H1 (cell line): ENCODE results near the gene TUBB1. TPM values are rescaled to one million over a fixed set of nuclear protein-coding genes. Genes with fewer than 3 reads are reported as not detected.

ENCODE experiments used
- CTCF ChIA-PET: fragments of 300-600 bp; sonication (Branson Sonifier 250); formaldehyde crosslinking; loops from one replicate; lab custom pipeline; 2021; ENCODE audit not compliant: partially characterized antibody; lab: Charles Lee
- POLR2A ChIA-PET: fragments of 300-600 bp; sonication (Branson Sonifier 250); formaldehyde crosslinking; loops from one replicate; lab custom pipeline; 2021; ENCODE audit warnings: inconsistent platforms; ENCODE audit not compliant: partially characterized antibody; lab: Charles Lee
- DNase-seq, 2 experiments: peaks; one replicate each; pipeline versions ENCODE4 v3.0.0 to v3.0.0-alpha.2; 2010 to 2022; ENCODE audit warnings: low spot score in 2 of 2, low read depth in 1 of 2, mixed read lengths in 1 of 2
- FAIRE-seq: peaks from 2 replicates; lab custom pipeline; 2011; peaks lifted over from hg19 to GRCh38; lab: Jason Lieb, UNC
- H2AFZ ChIP-seq: 2 replicates; pipeline ENCODE4 v1.8.1; 2012; ENCODE audit warnings: low read length, inconsistent platforms
- H2AK5ac ChIP-seq: 2 replicates; pipeline ENCODE4 v1.6.1; 2013; ENCODE audit warnings: low read depth, low read length
- H2BK120ac ChIP-seq: replicated peaks from 2 replicates; pipeline ENCODE3; 2013; ENCODE audit warnings: low read depth, low read length, inconsistent platforms
- H2BK12ac ChIP-seq: 2 replicates; pipeline ENCODE4 v1.6.1; 2013; ENCODE audit warnings: low read depth, low read length
- H2BK15ac ChIP-seq: 2 replicates; pipeline ENCODE4 v1.6.1; 2013; ENCODE audit warnings: low read length
- H2BK20ac ChIP-seq: 2 replicates; pipeline ENCODE4 v1.6.1; 2013; ENCODE audit warnings: low read length
- H2BK5ac ChIP-seq: 2 replicates; pipeline ENCODE4 v1.6.1; 2013; ENCODE audit warnings: low read depth, low read length
- H3K14ac ChIP-seq: 2 replicates; pipeline ENCODE4 v1.6.1; 2013; ENCODE audit warnings: inconsistent platforms; ENCODE audit not compliant: insufficient read length
- H3K18ac ChIP-seq: 2 replicates; pipeline ENCODE4 v1.6.1; 2013; ENCODE audit warnings: low read length; ENCODE audit errors: extremely low read depth
- H3K23ac ChIP-seq: 2 replicates; pipeline ENCODE4 v1.6.1; 2013; ENCODE audit warnings: inconsistent platforms; ENCODE audit not compliant: insufficient read length
- H3K23me2 ChIP-seq: 2 replicates; pipeline ENCODE4 v1.6.1; 2013; ENCODE audit warnings: low read depth, low read length
- H3K27ac ChIP-seq: 2 replicates; pipeline ENCODE4 v1.6.1; 2011; ENCODE audit warnings: low read depth, low read length, inconsistent platforms
- H3K27me3 ChIP-seq, 4 experiments: replicated peaks in 1 of 4; 1 replicate in 1 of 4; 2 replicates in 3 of 4; pipeline versions ENCODE4 v1.6.1 to v1.8.1; 2011 to 2013; ENCODE audit warnings: low read length in 3 of 4, mild to moderate bottlenecking in 3 of 4, inconsistent platforms in 2 of 4, mixed read lengths in 2 of 4, moderate library complexity in 1 of 4; ENCODE audit not compliant: control insufficient read depth in 3 of 4, insufficient read depth in 3 of 4; ENCODE audit errors: extremely low read depth in 1 of 4
- H3K36me3 ChIP-seq, 4 experiments: 2 replicates each; pipeline versions ENCODE4 v1.6.1 to v1.8.1; 2011 to 2013; ENCODE audit warnings: mild to moderate bottlenecking in 4 of 4, low read length in 3 of 4, moderate library complexity in 2 of 4, control low read depth in 1 of 4, inconsistent platforms in 1 of 4; ENCODE audit not compliant: insufficient read depth in 4 of 4, control insufficient read depth in 2 of 4
- H3K4ac ChIP-seq: replicated peaks from 2 replicates; pipeline ENCODE3; 2013; ENCODE audit warnings: low read length, low read depth, mixed read lengths, inconsistent platforms; ENCODE audit not compliant: insufficient read length
- H3K4me1 ChIP-seq, 4 experiments: replicated peaks in 1 of 4; 1 replicate in 1 of 4; 2 replicates in 3 of 4; pipeline versions ENCODE4 v1.6.1 to v1.8.1; 2011 to 2013; ENCODE audit warnings: low read length in 3 of 4, inconsistent platforms in 2 of 4, mixed read lengths in 1 of 4; ENCODE audit not compliant: insufficient read depth in 4 of 4, control insufficient read depth in 3 of 4
- H3K4me2 ChIP-seq, 2 experiments: 2 replicates each; pipeline versions ENCODE4 v1.6.1 to v1.8.1; 2011 to 2013; ENCODE audit warnings: low read depth in 2 of 2, low read length in 2 of 2, control low read depth in 1 of 2, inconsistent platforms in 1 of 2, mild to moderate bottlenecking in 1 of 2; ENCODE audit not compliant: insufficient read depth in 1 of 2
- H3K4me3 ChIP-seq, 4 experiments: fragments of 200-600, 300-600 bp in 1 of 4; sonication (generic), shearing (Covaris generic), sonication (Bioruptor Twin) in 1 of 4; 2 replicates each; pipeline versions ENCODE4 v1.5.1 to v1.8.1; 2011 to 2016; ENCODE audit warnings: low read length in 4 of 4, low read depth in 3 of 4, control low read depth in 2 of 4, inconsistent platforms in 2 of 4, mild to moderate bottlenecking in 2 of 4, mixed read lengths in 1 of 4, moderate library complexity in 1 of 4; ENCODE audit not compliant: insufficient read depth in 2 of 4; ENCODE audit errors: extremely low read depth in 1 of 4
- H3K56ac ChIP-seq: replicated peaks from 2 replicates; pipeline ENCODE3; 2013; ENCODE audit warnings: low read depth, mild to moderate bottlenecking, mixed read lengths, low read length, inconsistent platforms; ENCODE audit not compliant: insufficient read length
- H3K79me1 ChIP-seq: 2 replicates; pipeline ENCODE4 v1.6.1; 2013; ENCODE audit warnings: low read depth, low read length, control low read depth
- H3K79me2 ChIP-seq, 2 experiments: 2 replicates each; pipeline versions ENCODE4 v1.6.1 to v1.8.1; 2012 to 2013; ENCODE audit warnings: low read length in 2 of 2, mild to moderate bottlenecking in 2 of 2, inconsistent platforms in 1 of 2; ENCODE audit not compliant: insufficient read depth in 2 of 2, control insufficient read depth in 1 of 2
- H3K9ac ChIP-seq, 4 experiments: replicated peaks in 1 of 4; 1 replicate in 1 of 4; 2 replicates in 3 of 4; pipeline versions ENCODE4 v1.6.1 to v1.8.1; 2011 to 2013; ENCODE audit warnings: low read depth in 3 of 4, low read length in 3 of 4, control low read depth in 2 of 4, mild to moderate bottlenecking in 2 of 4, moderate library complexity in 2 of 4, inconsistent platforms in 1 of 4; ENCODE audit errors: extremely low read depth in 1 of 4
- H3K9me3 ChIP-seq, 2 experiments: 2 replicates each; pipeline versions ENCODE4 v1.6.1 to v1.8.1; 2012 to 2013; ENCODE audit warnings: mild to moderate bottlenecking in 2 of 2, moderate library complexity in 2 of 2, control low read depth in 1 of 2, inconsistent platforms in 1 of 2, low read depth in 1 of 2, low read length in 1 of 2, mixed read lengths in 1 of 2; ENCODE audit not compliant: insufficient read depth in 2 of 2
- H4K20me1 ChIP-seq, 2 experiments: replicated peaks in 1 of 2; 2 replicates each; pipeline versions ENCODE3 to v1.8.1; 2011 to 2013; ENCODE audit warnings: inconsistent platforms in 2 of 2, low read length in 2 of 2, mild to moderate bottlenecking in 1 of 2; ENCODE audit not compliant: insufficient read depth in 2 of 2, control insufficient read depth in 1 of 2
- H4K5ac ChIP-seq: 2 replicates; pipeline ENCODE4 v1.6.1; 2013; ENCODE audit warnings: low read length, low read depth, mixed read lengths, inconsistent platforms; ENCODE audit not compliant: insufficient read length
- H4K8ac ChIP-seq: 2 replicates; pipeline ENCODE4 v1.8.0; 2013; ENCODE audit warnings: mild to moderate bottlenecking, moderate library complexity, low read length, inconsistent platforms; ENCODE audit not compliant: insufficient read depth; ENCODE audit errors: extremely low read depth
- H4K91ac ChIP-seq: replicated peaks from 2 replicates; pipeline ENCODE3; 2013; ENCODE audit warnings: low read length, mixed read lengths, inconsistent platforms; ENCODE audit not compliant: insufficient read length
- BCL11A ChIP-seq, 2 experiments: IDR thresholded peaks; one replicate each; pipeline ENCODE4 v1.6.1; 2011; ENCODE audit warnings: low read depth in 2 of 2, low read length in 2 of 2, mild to moderate bottlenecking in 2 of 2
- CEBPB ChIP-seq: IDR thresholded peaks from 2 replicates; pipeline ENCODE4 v1.6.1; 2012; ENCODE audit warnings: low read depth, low read length
- CTBP2 ChIP-seq: IDR thresholded peaks from 2 replicates; pipeline ENCODE4 v1.7.0; 2011; ENCODE audit warnings: borderline replicate concordance, mild to moderate bottlenecking, moderate library complexity, mixed read lengths, low read length; ENCODE audit not compliant: insufficient read depth, insufficient read length
- EGR1 ChIP-seq: IDR thresholded peaks from 2 replicates; pipeline ENCODE4 v1.6.1; 2011; ENCODE audit warnings: low read depth, low read length, borderline replicate concordance
- FOSL1 ChIP-seq: IDR thresholded peaks from 2 replicates; pipeline ENCODE4 v1.6.1; 2011; ENCODE audit warnings: mild to moderate bottlenecking, low read depth, low read length, moderate library complexity; ENCODE audit not compliant: insufficient read depth
- KDM4A ChIP-seq: IDR thresholded peaks from one replicate; pipeline ENCODE4 v1.7.1; 2012; ENCODE audit warnings: low read depth, mild to moderate bottlenecking, moderate library complexity, low read length, inconsistent platforms; ENCODE audit not compliant: severe bottlenecking
- RAD21 ChIP-seq, 2 experiments: IDR thresholded peaks in 1 of 2; conservative IDR thresholded peaks in 1 of 2; 2 replicates each; pipeline ENCODE4 v1.6.1; 2011; ENCODE audit warnings: low read depth in 2 of 2, low read length in 2 of 2, improper control_type of control experiment in 1 of 2, inconsistent platforms in 1 of 2, mild to moderate bottlenecking in 1 of 2, moderate library complexity in 1 of 2
- RFX5 ChIP-seq: IDR thresholded peaks from 2 replicates; pipeline ENCODE4 v1.6.1; 2011; ENCODE audit warnings: low read depth, low read length, improper control_type of control experiment, borderline replicate concordance
- RXRA ChIP-seq: IDR thresholded peaks from 2 replicates; pipeline ENCODE4 v1.6.1; 2011; ENCODE audit warnings: low read depth, mild to moderate bottlenecking, low read length, moderate library complexity; ENCODE audit not compliant: insufficient read depth
- SIN3A ChIP-seq, 2 experiments: IDR thresholded peaks in 1 of 2; conservative IDR thresholded peaks in 1 of 2; 2 replicates each; pipeline ENCODE4 v1.6.1; 2011 to 2012; ENCODE audit warnings: low read length in 2 of 2, improper control_type of control experiment in 1 of 2, low read depth in 1 of 2, mild to moderate bottlenecking in 1 of 2
- SP4 ChIP-seq: IDR thresholded peaks from 2 replicates; pipeline ENCODE4 v1.6.1; 2012; ENCODE audit warnings: low read length, inconsistent platforms
- TBP ChIP-seq: IDR thresholded peaks from 2 replicates; pipeline ENCODE4 v1.6.1; 2011; ENCODE audit warnings: low read depth, low read length, improper control_type of control experiment
- WGBS, 2 experiments: shearing (Covaris generic) in 1 of 2; methylation state at CpG; one replicate each; pipeline versions ENCODE4 v1.1.6 to v1.1.7; 2013 to 2015; ENCODE audit warnings: low lambda C conversion rate in 2 of 2, mixed read lengths in 2 of 2, inconsistent platforms in 1 of 2, low coverage in 1 of 2, missing lambda C conversion rate in 1 of 2; ENCODE audit not compliant: insufficient replicate concordance in 2 of 2, insufficient coverage in 1 of 2, insufficient read length in 1 of 2; ENCODE audit errors: extremely low coverage in 1 of 2, missing lambda C conversion rate in 1 of 2; 5-methylcytosine and 5-hydroxymethylcytosine counted together
- polyA plus RNA-seq, 7 experiments: library from polyadenylated mRNA; depleted of rRNA in 3 of 7; stranded (reverse) in 5 of 7; unstranded in 2 of 7; fragments of >200 nt in 5 of 7; fragments of 200-250 nt in 2 of 7; gene quantifications; 1 replicate in 5 of 7; 2 replicates in 1 of 7; 4 replicates in 1 of 7; pipeline versions ENCODE4 v1.2.1 to v1.2.3, GENCODE V29; 2011 to 2013; ENCODE audit warnings: missing spikeins in 2 of 7, mixed read lengths in 2 of 7
- total RNA-seq: library from RNA; stranded (reverse); fragmentation: NEBNext Ultra II Directional; extraction: Animal tissue kit (Norgen Biotek cat#: 25700); gene quantifications from 2 replicates; pipeline ENCODE4 v1.2.1, GENCODE V29; 2021

Gene TUBB1
- total and polyA plus RNA-seq, 2 of the 8 experiments (the other 6 are each of a cell fraction or from before 2014, with no cell fraction given): not detected

DNA sequence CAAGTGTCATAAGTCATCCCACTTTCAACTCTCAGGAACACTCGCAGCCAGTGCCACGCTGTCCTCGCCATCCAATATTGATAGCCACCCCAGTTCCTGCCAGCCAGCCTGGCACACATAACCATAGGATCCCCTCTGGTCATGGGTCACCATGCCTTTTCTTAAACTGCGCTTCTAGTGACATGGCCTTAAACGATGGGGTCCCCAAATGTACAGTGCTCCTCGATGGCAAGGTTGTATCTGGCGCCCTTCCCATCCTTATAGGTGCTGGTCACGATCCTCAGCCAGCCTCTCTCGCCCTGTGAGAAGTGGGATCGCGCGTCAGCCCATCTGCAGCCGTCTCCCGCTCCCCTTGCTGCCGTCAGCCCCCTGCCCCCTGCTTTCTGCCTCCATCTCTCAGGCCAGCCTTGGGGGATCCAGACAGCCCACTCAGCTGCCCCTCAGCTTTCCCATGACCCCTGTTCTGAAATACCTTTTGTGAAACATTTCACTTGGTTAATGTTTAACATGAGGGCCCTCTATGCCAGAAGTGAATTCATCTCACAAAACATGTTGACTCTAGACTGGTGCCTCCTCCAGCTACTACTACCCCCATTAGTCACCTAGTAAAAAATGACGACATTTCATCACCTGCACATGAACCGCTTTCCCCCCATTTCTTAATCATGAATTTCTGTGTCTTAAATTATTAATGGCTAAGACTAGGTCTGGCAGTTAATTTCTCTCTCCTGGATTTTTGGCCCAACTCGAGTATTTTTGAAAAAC, 23.6 kb upstream of the TUBB1 start:
- DNase-seq (no peak), FAIRE-seq (no peak)
- H3K27me3 ChIP-seq: no peaks in the 10 kb centered on the region
- H3K79me1 ChIP-seq: no peaks in the 10 kb centered on the region
- no peak overlapping the region for H3K4me3 ChIP-seq
- H4K91ac ChIP-seq: no peak overlapping the region
- H3K27ac ChIP-seq: no peak overlapping the region
- no peak overlapping the region for H2AFZ ChIP-seq
- H4K20me1 ChIP-seq: peaks cover 0 to 4% of the 10 kb centered on the region in 2 experiments
- H3K79me2 ChIP-seq: no peaks in the 10 kb centered on the region
- CTCF ChIA-PET: interaction anchor here (1.8 to 2.0 kb wide), 2 partner anchors 23 to 88 kb away, joined by 5 to 6 read pairs; partner anchors contain the start of gene TUBB1
- no peak overlapping the region for H4K8ac ChIP-seq
- H3K36me3 ChIP-seq: peaks cover 13 to 56% (median 43%) of the 10 kb centered on the region in 4 experiments; a peak in 7 of 8 replicates
- H2AK5ac ChIP-seq: no peak overlapping the region
- H3K14ac ChIP-seq: no peak overlapping the region
- no peaks in the 10 kb centered on the region for H3K4me1 ChIP-seq
- no peak overlapping the region for H3K4ac ChIP-seq
- no peak overlapping the region for H2BK5ac ChIP-seq
- H3K23ac ChIP-seq: no peak overlapping the region
- POLR2A ChIA-PET: interaction anchor here (0.7 to 2.6 kb wide), 3 partner anchors 11 to 13 kb away, joined by 3 to 7 read pairs (median 6); no protein-coding TSS in a partner anchor
- no peak overlapping the region for H3K9ac ChIP-seq
- H2BK15ac ChIP-seq: no peak overlapping the region
- no peak overlapping the region for H3K56ac ChIP-seq
- no peaks in the 10 kb centered on the region for H3K23me2 ChIP-seq
- H2BK120ac ChIP-seq: no peak overlapping the region
- no peak overlapping the region for H2BK12ac ChIP-seq
- no peak overlapping the region for H3K4me2 ChIP-seq
- no peak overlapping the region for H4K5ac ChIP-seq
- H2BK20ac ChIP-seq: no peak overlapping the region
- no peaks in the 10 kb centered on the region for H3K9me3 ChIP-seq
- H3K18ac ChIP-seq: no peak overlapping the region
- whole genome bisulfite sequencing, 2 experiments: 93% methylated on average over 18 of the region's 18 CpGs; no CpG with 5 or more reads in 1 of the 2 experiments
- TF ChIP-seq FOSL1: no peak
- no peak for TF ChIP-seq CTBP2
- TF ChIP-seq TBP: no peak
- TF ChIP-seq EGR1: no peak
- no peak for TF ChIP-seq KDM4A
- TF ChIP-seq BCL11A (IDR thresholded peaks at IDR 0.05; ENCODE audit: low read depth in 2 of 2, low read length in 2 of 2): no peak
- TF ChIP-seq RAD21 (IDR thresholded peaks at IDR 0.05 in 1 of 2, conservative IDR thresholded peaks at IDR 0.05 in 1 of 2; ENCODE audit: low read depth in 2 of 2, low read length in 2 of 2): no peak
- TF ChIP-seq RFX5: no peak
- TF ChIP-seq SIN3A (conservative IDR thresholded peaks at IDR 0.05 in 1 of 2, IDR thresholded peaks at IDR 0.05 in 1 of 2; ENCODE audit: low read depth in 1 of 2, low read length in 2 of 2): no peak; a peak in 1 of 4 replicates
- no peak for TF ChIP-seq RXRA
- no peak for TF ChIP-seq CEBPB
- TF ChIP-seq SP4: no peak
